HG02610 (cell line): ENCODE results near the gene ZBTB17.
A peak's percentile ranks its signal among the peaks of the same experiment; 100 is the strongest.

Source experiments
- ATAC-seq: cut with Tn5 transposase; IDR thresholded peaks from one replicate; pipeline ENCODE4 v1.9.1; 2021; ENCODE audit warnings: mild to moderate bottlenecking, moderate library complexity; ENCODE audit not compliant: unreplicated experiment

Gene ZBTB17

DNA sequence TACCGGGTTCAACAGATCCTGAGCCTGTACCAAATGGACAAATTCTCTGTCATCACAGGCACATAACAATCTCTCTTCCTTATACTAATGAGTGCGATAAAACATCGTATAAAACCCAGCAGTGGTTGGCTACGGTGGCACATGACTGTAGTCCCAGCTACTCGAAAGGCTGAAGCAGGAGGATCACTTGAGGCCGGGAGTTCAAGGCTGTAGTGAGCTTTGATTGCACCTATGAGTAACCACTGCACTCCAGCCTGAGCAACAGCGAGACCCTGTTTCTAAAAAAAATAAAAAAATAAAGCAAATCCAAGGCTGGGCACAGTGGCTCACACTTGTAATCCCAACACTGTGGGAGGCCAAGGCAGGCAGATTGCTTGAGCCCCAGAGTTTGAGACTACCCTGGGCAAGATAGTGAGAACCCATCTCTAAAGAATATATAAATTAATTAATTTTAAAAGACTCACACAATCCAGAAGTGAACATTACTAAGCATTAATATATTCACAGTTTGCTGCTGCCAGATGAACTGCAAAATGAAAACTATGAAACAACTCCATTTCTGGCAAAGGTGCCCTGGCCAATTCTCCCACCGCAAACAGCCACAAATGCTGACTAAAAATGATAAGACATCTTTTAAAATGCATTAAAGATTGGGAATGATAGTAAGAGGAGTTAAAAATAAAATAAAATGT lies 13.1 kb downstream of the ZBTB17 start:
- no peak for ATAC-seq

- ATAC-seq: no peak
Measured at GRCh38 chr1:15962176-15962575, 13.7 kb downstream of the ZBTB17 start.

DNA sequence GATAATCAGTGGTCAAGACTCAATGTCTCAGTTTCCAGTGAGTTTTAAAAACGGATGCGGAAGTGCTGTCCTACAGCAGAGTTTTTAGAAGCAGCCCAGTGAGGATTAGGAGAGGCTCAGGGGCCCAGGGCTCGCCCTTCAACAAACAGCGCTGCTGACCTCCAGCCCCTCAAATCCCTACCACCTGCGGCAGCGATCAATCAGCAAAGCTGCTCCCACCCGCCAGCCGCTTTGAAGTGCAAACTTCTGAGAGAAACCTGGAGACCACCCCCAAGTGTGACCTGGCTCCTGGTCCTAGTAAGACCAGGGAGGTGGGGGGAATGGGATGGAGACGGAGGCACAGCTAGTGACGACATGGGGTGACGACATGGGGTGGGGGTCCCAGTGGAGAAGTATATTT lies 14.4 kb downstream of the ZBTB17 start:
- ATAC-seq: no peak

DNA sequence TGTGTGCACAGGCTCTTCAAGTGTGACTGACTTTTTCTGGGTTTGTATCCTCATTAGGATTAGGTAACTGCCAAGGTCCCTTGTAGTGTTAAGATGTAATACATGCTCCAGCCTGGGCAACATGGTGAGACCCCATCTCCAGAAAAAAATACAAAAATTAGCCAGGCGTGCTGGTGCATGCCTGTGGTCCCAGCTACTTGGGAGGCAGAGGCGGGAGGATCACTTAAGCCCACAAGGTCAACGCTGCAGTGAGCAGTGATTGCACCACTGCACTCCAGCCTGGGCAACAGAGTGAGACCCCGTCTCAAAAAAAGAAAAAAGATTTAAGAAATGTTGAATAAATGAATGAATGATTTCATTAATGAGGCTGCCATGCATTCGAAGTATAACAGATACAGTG lies 15.1 kb downstream of the ZBTB17 start:
- no peak for ATAC-seq

- no peak for ATAC-seq
Measured at GRCh38 chr1:15959827-15960446, 16.0 kb downstream of the ZBTB17 start.

- no peak for ATAC-seq
Measured at GRCh38 chr1:15959424-15959823, 16.5 kb downstream of the ZBTB17 start.

DNA sequence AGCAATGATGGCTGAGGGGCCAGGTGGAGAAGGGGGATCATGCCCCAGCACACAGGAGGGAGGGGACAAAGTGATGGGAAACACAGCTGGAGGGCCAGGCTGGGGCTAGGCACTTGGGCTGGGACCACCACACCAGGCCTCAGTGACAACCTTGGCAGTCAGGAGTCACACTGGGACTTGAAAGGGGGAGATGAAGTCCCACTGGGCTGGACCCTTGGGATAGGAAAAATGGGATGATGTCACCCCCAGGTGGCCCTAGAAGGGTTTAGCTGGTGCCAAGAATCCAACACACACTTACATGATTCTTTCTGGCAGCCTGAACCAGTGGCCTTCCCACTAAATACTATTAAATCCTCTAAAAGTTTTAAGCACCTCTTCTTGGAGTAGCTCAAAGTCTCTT lies 17.1 kb downstream of the ZBTB17 start:
- ATAC-seq: no peak

GRCh38 chr1:15958111-15958510 lies 17.8 kb downstream of the ZBTB17 start:
- ATAC-seq: no peak

DNA sequence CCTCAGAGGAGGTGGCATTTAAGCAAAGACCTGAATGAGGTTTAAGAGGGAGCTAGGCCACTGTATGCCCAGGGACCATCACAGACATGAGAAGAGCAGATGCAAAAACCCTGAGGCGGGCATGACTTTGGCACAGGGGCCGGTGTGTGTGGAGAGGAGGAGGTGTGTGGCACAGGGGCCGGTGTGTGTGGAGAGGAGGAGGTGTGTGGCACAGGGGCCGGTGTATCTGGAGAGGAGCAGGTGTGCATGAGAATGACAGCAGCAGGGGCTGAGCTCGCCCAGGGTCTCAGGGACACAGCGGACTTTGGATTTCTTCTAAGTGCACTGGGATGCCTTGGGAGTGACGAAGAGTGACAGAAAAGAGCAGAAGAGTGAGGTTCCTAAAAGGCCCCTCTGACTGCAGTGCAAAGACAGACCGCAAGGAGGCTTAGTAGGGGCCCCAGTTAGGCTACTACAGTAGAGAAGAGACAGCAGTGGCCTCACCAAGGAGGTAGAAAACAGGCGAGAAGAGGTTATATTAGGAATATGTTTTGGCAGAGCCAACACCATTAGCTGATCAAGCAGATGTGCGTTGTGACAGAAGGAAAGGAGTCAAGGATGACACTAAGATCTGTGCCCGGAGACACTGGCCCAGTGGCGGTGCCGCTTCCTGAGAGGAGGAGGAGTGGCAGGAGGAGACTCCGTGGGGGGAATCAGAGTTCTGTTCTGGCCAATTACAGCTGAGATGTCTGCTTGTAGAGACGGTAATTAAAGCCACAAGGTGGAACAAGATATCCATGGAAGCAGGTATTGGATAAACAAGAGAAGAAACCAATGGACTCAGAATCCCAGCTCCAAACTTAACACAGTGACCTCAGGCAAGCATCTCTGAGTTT lies 18.4 kb downstream of the ZBTB17 start:
- ATAC-seq: no peak

- ATAC-seq: no peak
Measured at GRCh38 chr1:15956150-15956549, 19.8 kb downstream of the ZBTB17 start.

GRCh38 chr1:15955552-15955951 lies 20.3 kb downstream of the ZBTB17 start:
- no peak for ATAC-seq

GRCh38 chr1:15954316-15954715 lies 21.6 kb downstream of the ZBTB17 start:
- ATAC-seq: no peak

- ATAC-seq: no peak
Measured at GRCh38 chr1:15953791-15954241, 22.1 kb downstream of the ZBTB17 start.

DNA sequence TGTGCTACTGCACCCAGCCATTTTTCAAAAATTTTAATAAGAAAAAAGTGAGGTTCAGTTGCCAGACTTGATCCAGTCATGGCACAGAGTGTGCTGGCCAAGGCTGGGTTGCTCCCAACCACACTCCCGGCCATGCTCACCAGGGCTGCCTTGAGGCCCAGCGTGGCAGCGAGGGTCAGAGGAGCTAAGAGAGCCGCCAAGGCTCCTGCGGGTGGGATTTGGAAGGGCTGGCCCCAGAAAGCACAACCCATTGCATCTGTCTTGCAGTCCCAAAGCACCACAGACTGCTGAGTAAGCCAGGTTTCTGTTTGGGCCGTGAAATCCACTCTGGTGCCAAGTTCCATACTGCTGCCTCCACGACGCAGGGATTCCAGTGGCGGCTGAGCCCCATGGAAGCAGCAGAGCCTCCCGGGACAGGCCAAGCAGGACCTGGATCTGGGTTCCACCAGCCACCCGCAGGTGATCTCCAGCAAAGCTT lies 22.6 kb downstream of the ZBTB17 start:
- no peak for ATAC-seq

GRCh38 chr1:15952317-15953258 lies 23.3 kb downstream of the ZBTB17 start:
- ATAC-seq: no peak

- no peak for ATAC-seq
Measured at GRCh38 chr1:15951341-15952153, 24.4 kb downstream of the ZBTB17 start.

DNA sequence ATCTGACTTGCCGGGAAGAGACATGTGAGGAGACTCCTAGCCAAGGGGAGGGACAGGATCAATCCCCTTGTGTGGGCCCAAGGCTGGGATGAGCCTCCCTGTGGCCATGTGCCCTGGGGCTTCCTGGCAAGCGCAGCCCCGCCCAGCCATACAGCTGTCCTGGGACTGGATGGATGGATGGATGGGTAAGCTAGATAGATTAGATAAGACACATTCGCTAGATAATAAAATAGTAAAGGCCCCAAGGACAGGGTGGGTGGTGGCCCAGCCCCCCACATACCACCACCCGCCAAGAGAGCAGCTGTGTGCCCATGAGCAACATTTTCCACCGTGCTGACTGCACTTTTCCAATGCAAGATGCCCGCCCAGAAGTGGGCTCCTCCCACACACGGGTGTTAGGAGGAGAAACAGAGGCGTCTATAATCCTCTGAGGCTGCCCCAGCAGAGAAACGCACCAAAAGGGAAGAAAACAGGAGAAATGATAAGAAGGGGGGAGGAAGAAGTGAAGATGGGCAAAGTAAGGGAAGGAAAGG lies 25.1 kb downstream of the ZBTB17 start:
- no peak for ATAC-seq

DNA sequence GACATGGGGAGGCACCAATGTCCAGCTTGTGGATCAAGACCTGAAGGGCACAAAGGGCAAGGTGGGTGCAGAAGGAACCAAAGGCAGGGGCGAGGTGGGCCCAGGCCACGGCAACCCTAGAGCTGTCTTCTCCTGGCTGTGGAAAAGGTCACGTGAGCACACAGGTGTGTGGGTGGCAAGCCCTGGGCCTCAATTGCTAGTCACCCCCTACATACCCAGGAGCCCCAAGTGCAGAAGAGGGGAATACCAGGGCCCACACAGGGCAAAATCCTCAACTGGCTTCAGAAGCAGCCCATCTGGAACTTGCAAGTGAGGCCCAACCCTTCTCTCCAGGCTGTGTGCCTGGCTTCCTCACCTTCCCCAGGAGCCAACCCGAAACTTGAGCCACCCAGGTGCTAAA lies 25.6 kb downstream of the ZBTB17 start:
- no peak for ATAC-seq

GRCh38 chr1:15949453-15950245 lies 26.3 kb downstream of the ZBTB17 start:
- ATAC-seq: peak; percentile 62
